Glomerular visceral epithelial cell (primary cell): Measurements from ENCODE around the gene HSPB3.
A peak's percentile ranks its signal among the peaks of the same experiment; 100 is the strongest.
"Not testable (repeated sequence)": the region's sequence is repeated elsewhere in the genome, so short reads cannot be mapped to it uniquely, and the experiment has no call there.

Source experiments
- DNase-seq: peaks from one replicate; pipeline ENCODE4 v3.0.0-alpha.2; 2016; ENCODE audit errors: extremely low spot score

HSPB3 gene

GRCh38 chr5:54457094-54457862, 1.8 kb downstream of the HSPB3 start:
- DNase-seq, result peak; percentile 52

- no peak for DNase-seq
Observed at GRCh38 chr5:54458221-54458620, 2.7 kb downstream of the HSPB3 start.

GRCh38 chr5:54460181-54460919, 4.9 kb downstream of the HSPB3 start:
- DNase-seq, result no peak

GRCh38 chr5:54462281-54462680, 6.8 kb downstream of the HSPB3 start:
- no peak for DNase-seq

GRCh38 chr5:54463713-54464112, 8.2 kb downstream of the HSPB3 start:
- DNase-seq, result no peak

GRCh38 chr5:54469622-54470021, 14.1 kb downstream of the HSPB3 start:
- no peak for DNase-seq

- no peak for DNase-seq
Observed at GRCh38 chr5:54470128-54470527, 14.6 kb downstream of the HSPB3 start.

- DNase-seq, result no peak
Observed at GRCh38 chr5:54470677-54471076, 15.2 kb downstream of the HSPB3 start.

GRCh38 chr5:54471398-54471797, 15.9 kb downstream of the HSPB3 start:
- DNase-seq, result no peak

GRCh38 chr5:54476682-54477081, 21.2 kb downstream of the HSPB3 start:
- DNase-seq, result no peak

- DNase-seq, result no peak
Observed at GRCh38 chr5:54477941-54478478, 22.5 kb downstream of the HSPB3 start.

GRCh38 chr5:54480296-54480695, 24.8 kb downstream of the HSPB3 start:
- peak; percentile 22 for DNase-seq

- DNase-seq, result no peak
Observed at GRCh38 chr5:54484219-54484894, 28.9 kb downstream of the HSPB3 start.

- not testable (repeated sequence) for DNase-seq
Observed at GRCh38 chr5:54485659-54486058, 30.2 kb downstream of the HSPB3 start.

- not testable (repeated sequence) for DNase-seq
Observed at GRCh38 chr5:54489648-54489979, 34.1 kb downstream of the HSPB3 start.

GRCh38 chr5:54491326-54491725, 35.8 kb downstream of the HSPB3 start:
- DNase-seq, result no peak

- DNase-seq, result no peak
Observed at GRCh38 chr5:54492178-54492577, 36.7 kb downstream of the HSPB3 start.

- DNase-seq, result no peak
Observed at GRCh38 chr5:54495027-54495426, 39.5 kb downstream of the HSPB3 start.
